BE2C (cell line): ENCODE data around the gene MRPS34.

Source experiments
- DNase-seq: peaks from one replicate; pipeline ENCODE4 v3.0.0-alpha.2; 2020
- H3K27me3 ChIP-seq: fragments of 250-450 bp; sonication (Bioruptor Pico); 2 replicates; pipeline ENCODE4 v1.5.1; 2020; ENCODE audit warnings: mild to moderate bottlenecking
- H3K36me3 ChIP-seq: fragments of 250-450 bp; sonication (Bioruptor Pico); 2 replicates; pipeline ENCODE4 v1.5.1; 2020; ENCODE audit warnings: mild to moderate bottlenecking
- H3K4me1 ChIP-seq: fragments of 250-450 bp; sonication (Bioruptor Pico); 2 replicates; pipeline ENCODE4 v1.5.1; 2020
- H3K4me3 ChIP-seq: 2 replicates; pipeline ENCODE4 v1.5.1; 2011; ENCODE audit warnings: low read depth, low read length
- H3K9me3 ChIP-seq: fragments of 250-450 bp; sonication (Bioruptor Pico); 2 replicates; pipeline ENCODE4 v1.5.1; 2020
- CTCF ChIP-seq: IDR thresholded peaks from 2 replicates; pipeline ENCODE4 v1.5.1; 2012; ENCODE audit warnings: mild to moderate bottlenecking, low read depth, low read length

MRPS34 gene

GRCh38 chr16:1792836-1793577, 20.1 kb upstream of the MRPS34 start:
- TF ChIP-seq CTCF = no peak
- Histone ChIP-seq H3K4me1 (no peaks in the 10 kb centered on the region), H3K36me3 (peaks cover 33% of the 10 kb centered on the region), H3K9me3 (peaks cover 4% of the 10 kb centered on the region), H3K4me3 (no peak overlapping the region), H3K27me3 (no peaks in the 10 kb centered on the region)
- no peak for DNase-seq

DNA sequence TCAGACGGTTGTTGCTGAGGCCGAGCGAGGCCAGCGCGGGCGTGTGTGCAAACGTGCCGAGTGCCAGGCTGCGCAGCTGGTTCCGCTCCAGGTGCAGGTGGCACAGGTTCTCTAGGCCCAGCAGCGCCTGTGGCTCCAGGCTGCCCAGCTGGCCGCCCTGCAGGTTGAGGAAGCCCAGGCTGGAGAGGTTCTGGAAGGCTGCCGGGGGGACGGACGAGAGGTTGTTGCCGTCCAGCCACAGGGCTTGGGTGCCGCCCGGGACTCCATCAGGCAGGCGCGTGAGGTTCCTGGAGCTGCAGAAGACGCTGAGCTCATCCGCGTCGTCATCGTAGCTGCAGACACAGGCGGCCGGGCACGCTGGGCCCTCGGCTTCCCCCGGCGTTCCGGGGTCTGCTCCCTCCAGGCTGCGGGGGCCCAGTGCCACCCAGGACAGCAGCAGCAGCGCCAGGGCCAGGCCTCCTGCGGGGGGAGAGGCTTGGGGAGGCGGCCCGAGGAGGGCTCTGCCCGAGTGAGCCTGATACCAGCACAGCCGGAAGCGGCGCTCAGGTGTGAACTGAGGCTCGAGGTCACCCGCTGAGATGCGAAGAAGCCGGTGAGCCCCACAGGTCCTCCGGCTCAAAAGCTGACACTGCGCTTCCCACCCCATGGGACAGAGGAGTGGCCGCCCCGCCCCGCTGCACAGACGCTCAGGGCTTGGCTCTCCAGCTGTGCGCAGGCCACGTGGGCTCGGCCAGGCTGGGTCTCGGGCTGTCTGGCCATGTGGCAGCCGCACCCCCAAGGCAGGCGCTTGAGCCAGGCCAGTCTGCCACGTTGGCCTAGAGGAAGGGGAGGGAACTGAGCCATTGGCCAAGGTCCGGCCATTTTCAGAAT, 19.2 kb upstream of the MRPS34 start:
- Histone ChIP-seq H3K9me3 (no peaks in the 10 kb centered on the region), H3K4me1 (no peaks in the 10 kb centered on the region), H3K27me3 (no peaks in the 10 kb centered on the region), H3K4me3 (no peak overlapping the region), H3K36me3 (peaks cover 41% of the 10 kb centered on the region)
- peak; percentile 36 for DNase-seq
- TF ChIP-seq CTCF = no peak

DNA sequence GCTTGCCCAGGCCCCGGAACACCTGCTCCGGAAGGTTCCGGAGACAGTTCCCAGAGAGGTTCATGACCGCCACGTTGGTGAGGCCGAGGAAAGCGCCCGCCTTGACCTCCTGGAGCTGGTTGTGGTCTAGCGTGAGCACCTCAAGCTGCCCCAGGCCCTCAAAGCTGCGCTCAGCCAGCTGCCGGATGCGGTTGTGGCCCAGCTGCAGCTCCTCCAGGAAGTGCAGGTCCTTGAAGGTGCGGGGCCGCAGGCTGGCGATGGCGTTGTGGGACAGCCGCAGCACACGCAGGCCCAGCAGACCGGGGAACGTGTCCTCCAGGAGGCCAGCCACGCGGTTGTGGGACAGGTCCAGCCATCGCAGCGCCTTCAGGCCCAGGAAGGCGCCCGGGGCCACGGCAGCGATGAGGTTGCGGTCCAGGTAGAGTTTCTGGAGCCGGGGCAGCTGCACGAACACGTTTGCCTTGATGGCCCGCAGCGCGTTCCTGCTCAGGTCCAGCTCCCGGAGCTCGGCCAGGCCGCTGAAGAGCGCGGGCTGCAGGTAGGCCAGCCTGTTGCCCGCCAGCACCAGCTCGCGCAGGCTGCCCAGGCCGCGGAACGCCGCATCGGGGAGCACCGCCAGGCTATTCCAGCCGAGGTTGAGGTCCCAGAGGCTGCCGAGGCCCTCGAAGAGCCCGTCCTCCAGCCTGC, 18.5 kb upstream of the MRPS34 start:
- Histone ChIP-seq H3K36me3 (peaks cover 49% of the 10 kb centered on the region), H3K27me3 (no peaks in the 10 kb centered on the region), H3K4me1 (no peaks in the 10 kb centered on the region), H3K4me3 (no peak overlapping the region), H3K9me3 (no peaks in the 10 kb centered on the region)
- TF ChIP-seq CTCF = no peak
- DNase-seq = no peak

- Histone ChIP-seq H3K4me3 (no peak overlapping the region), H3K27me3 (no peaks in the 10 kb centered on the region), H3K36me3 (peaks cover 50% of the 10 kb centered on the region), H3K9me3 (no peaks in the 10 kb centered on the region), H3K4me1 (no peaks in the 10 kb centered on the region)
- no peak for DNase-seq
- TF ChIP-seq CTCF = no peak
Observed at GRCh38 chr16:1790611-1791255, 17.8 kb upstream of the MRPS34 start.

GRCh38 chr16:1790261-1790610, 17.3 kb upstream of the MRPS34 start:
- Histone ChIP-seq H3K9me3 (no peaks in the 10 kb centered on the region), H3K36me3 (peaks cover 51% of the 10 kb centered on the region), H3K4me3 (no peak overlapping the region), H3K4me1 (no peaks in the 10 kb centered on the region), H3K27me3 (no peaks in the 10 kb centered on the region)
- no peak for TF ChIP-seq CTCF
- DNase-seq = no peak
